ENCODE results near the gene AGAP3. TPM values are rescaled to one million over a fixed set of nuclear protein-coding genes. Genes with fewer than 3 reads are reported as not detected.
A peak's percentile ranks its signal among the peaks of the same experiment; 100 is the strongest.

AGAP3 gene
- total RNA-seq, 2 experiments from 2014 or later = 29.8 to 36.5 TPM

- no peaks in the 10 kb centered on the region for H3K9me3 Mint-ChIP-seq
- CTCF ChIA-PET = interaction anchor here (1.8 to 2.7 kb wide), 2 partner anchors 27 to 56 kb away, joined by 8 to 9 read pairs; partner anchors contain the start of gene ABCB8
- H3K4me1 Mint-ChIP-seq (ENCODE audit: low read depth) = peaks cover 42% of the 10 kb centered on the region
- peaks cover 2% of the 10 kb centered on the region for H3K36me3 Mint-ChIP-seq
- peaks cover 5% of the 10 kb centered on the region for H3K27me3 Mint-ChIP-seq
- POLR2A ChIA-PET = interaction anchor here (1.0 kb wide), 1 partner anchor 23 kb away, joined by 3 read pairs; no protein-coding TSS in a partner anchor
- H3K4me3 Mint-ChIP-seq = peak overlapping the region; percentile 98
- no peak for DNase-seq
- intact Hi-C loops (cut with micrococcal nuclease) = loop anchor here (1.0 kb wide), 1 partner anchor 55 kb away; the partner anchor contains the start of gene ABCB8
- H3K27ac Mint-ChIP-seq = no peak overlapping the region
Observed at GRCh38 chr7:151083824-151084160, 2.5 kb upstream of the AGAP3 start.

DNA sequence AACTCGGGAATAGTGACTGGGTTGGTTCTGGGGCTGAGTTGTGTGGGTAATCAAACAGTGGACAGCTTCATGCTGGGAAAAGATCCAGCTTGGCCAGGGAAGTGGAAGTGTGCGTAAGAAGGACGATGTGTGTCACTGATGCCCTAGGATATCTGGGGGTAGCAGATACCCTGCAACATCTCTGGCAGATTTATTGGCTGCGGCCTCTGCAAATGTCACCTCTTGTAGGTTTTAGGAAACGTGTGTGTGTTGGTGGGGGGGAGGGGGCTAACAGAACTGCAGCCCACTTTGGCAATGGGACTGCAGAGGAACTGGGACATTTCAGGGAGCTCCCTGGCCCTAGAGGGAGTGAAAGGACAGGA is 965 bp upstream of the AGAP3 start:
- H3K27ac Mint-ChIP-seq = no peak overlapping the region
- CTCF ChIA-PET = interaction anchor here (0.8 to 2.7 kb wide), 5 partner anchors 25 to 76 kb away, joined by 3 to 10 read pairs (median 3); no protein-coding TSS in a partner anchor
- POLR2A ChIA-PET = no interaction called here
- H3K4me1 Mint-ChIP-seq (ENCODE audit: low read depth) = peaks cover 38% of the 10 kb centered on the region
- H3K9me3 Mint-ChIP-seq = no peaks in the 10 kb centered on the region
- H3K4me3 Mint-ChIP-seq = peak overlapping the region; percentile 79
- H3K27me3 Mint-ChIP-seq = peaks cover 5% of the 10 kb centered on the region
- intact Hi-C loops (cut with micrococcal nuclease) = no loop called here
- no peak for DNase-seq
- H3K36me3 Mint-ChIP-seq = no peaks in the 10 kb centered on the region

DNA sequence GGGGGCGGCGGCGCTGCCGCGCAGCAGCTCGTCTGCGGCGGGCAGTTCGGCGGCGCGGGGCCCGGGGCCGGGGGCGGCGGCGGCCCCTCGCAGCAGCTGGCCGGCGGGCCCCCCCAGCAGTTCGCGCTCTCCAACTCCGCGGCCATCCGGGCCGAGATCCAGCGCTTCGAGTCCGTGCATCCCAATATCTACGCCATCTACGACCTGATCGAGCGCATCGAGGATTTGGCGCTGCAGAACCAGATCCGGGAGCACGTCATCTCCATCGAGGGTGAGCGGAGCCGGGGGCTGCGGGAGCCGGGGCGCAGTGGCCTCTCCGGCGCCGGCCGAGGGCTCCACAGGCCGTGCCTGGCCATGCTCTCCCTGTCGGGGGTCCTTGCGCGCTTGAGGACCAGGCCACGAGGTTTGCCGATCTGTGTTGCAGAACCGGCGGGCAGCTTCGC is 548 bp downstream of the AGAP3 start:
- peaks cover 5% of the 10 kb centered on the region for H3K27me3 Mint-ChIP-seq
- DNase-seq = peak; percentile 45
- ChIA-PET CTCF (interaction anchor here (1.7 to 3.5 kb wide), 2 partner anchors 24 to 157 kb away, joined by 4 to 15 read pairs; no protein-coding TSS in a partner anchor), POLR2A (interaction anchor here (0.6 kb wide), 1 partner anchor 9 kb away, joined by 3 read pairs; no protein-coding TSS in a partner anchor)
- intact Hi-C loops (cut with micrococcal nuclease) = no loop called here
- peaks cover 42% of the 10 kb centered on the region for H3K4me1 Mint-ChIP-seq (ENCODE audit: low read depth)
- H3K27ac Mint-ChIP-seq = peak overlapping the region; percentile 60
- no peaks in the 10 kb centered on the region for H3K9me3 Mint-ChIP-seq
- peak overlapping the region; percentile 82 for H3K4me3 Mint-ChIP-seq
- H3K36me3 Mint-ChIP-seq = no peaks in the 10 kb centered on the region

- peak; percentile 53 for DNase-seq
Observed at GRCh38 chr7:151087245-151088018, 1.2 kb downstream of the AGAP3 start.

DNA sequence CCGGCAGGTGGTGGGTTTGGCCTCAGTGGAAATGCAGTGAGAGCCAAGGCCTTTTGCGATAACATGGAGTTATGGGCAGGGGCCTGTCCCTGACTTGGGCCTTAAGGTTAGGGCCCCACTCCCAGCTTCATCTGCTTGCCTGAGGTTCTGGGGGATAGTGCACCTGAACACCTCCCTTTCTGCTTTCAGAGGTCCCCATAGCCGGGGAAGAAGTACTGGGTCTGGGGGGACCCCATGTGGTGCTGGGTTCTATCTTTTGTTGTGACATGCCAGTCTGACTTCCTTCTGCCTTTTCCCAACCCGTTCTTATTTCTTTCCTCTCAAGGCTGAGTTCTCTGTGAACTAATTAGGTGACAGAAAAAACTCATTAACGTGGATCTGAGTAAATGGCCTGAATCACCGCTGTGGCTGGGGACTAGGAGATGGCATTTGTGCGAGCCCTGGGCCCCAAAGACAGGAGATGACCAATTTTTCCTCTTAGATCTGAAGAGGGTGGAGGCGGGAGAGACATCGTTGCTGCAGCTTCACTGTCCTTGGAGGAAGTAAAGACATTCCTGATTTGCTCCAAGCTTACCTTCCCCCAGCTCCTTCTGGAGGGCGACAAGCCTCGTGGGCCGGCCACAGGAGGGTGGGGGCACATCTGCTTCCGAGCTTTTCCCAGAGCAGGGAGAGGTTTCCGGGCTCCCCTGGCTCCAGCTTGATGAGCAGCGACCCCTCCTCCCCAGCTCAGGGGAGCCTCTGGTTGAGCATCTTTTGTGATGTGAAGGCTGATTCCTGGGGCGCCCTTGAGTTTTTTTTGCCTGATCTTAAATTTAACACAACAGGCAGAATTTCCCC is 2.0 kb downstream of the AGAP3 start:
- H3K36me3 Mint-ChIP-seq = no peaks in the 10 kb centered on the region
- POLR2A ChIA-PET = interaction anchor here (0.6 to 1.1 kb wide), 2 partner anchors 8 to 321 kb away, joined by 3 to 4 read pairs; no protein-coding TSS in a partner anchor
- intact Hi-C loops (cut with micrococcal nuclease) = no loop called here
- peaks cover 33% of the 10 kb centered on the region for H3K4me1 Mint-ChIP-seq (ENCODE audit: low read depth)
- peak overlapping the region; percentile 13 for H3K27ac Mint-ChIP-seq
- DNase-seq = no peak
- no peaks in the 10 kb centered on the region for H3K9me3 Mint-ChIP-seq
- H3K4me3 Mint-ChIP-seq = peak overlapping the region; percentile 82
- H3K27me3 Mint-ChIP-seq = peaks cover 5% of the 10 kb centered on the region
- CTCF ChIA-PET = interaction anchor here (1.0 to 3.5 kb wide), 6 partner anchors 11 to 156 kb away, joined by 3 to 15 read pairs (median 4); no protein-coding TSS in a partner anchor

More at GRCh38 chr7:151087245-151088018, 1.2 kb downstream of the AGAP3 start:
- Mint-ChIP-seq H3K9me3 (no peaks in the 10 kb centered on the region), H3K27me3 (peaks cover 5% of the 10 kb centered on the region), H3K4me3 (peak overlapping the region; percentile 82), H3K27ac (no peak overlapping the region), H3K4me1 (ENCODE audit: low read depth) (peaks cover 37% of the 10 kb centered on the region), H3K36me3 (no peaks in the 10 kb centered on the region)
- POLR2A ChIA-PET = interaction anchor here (1.1 kb wide), 1 partner anchor 9 kb away, joined by 4 read pairs; no protein-coding TSS in a partner anchor
- intact Hi-C loops (cut with micrococcal nuclease) = no loop called here
- CTCF ChIA-PET = interaction anchor here (1.2 to 3.5 kb wide), 4 partner anchors 24 to 157 kb away, joined by 3 to 15 read pairs (median 6); no protein-coding TSS in a partner anchor

DNA sequence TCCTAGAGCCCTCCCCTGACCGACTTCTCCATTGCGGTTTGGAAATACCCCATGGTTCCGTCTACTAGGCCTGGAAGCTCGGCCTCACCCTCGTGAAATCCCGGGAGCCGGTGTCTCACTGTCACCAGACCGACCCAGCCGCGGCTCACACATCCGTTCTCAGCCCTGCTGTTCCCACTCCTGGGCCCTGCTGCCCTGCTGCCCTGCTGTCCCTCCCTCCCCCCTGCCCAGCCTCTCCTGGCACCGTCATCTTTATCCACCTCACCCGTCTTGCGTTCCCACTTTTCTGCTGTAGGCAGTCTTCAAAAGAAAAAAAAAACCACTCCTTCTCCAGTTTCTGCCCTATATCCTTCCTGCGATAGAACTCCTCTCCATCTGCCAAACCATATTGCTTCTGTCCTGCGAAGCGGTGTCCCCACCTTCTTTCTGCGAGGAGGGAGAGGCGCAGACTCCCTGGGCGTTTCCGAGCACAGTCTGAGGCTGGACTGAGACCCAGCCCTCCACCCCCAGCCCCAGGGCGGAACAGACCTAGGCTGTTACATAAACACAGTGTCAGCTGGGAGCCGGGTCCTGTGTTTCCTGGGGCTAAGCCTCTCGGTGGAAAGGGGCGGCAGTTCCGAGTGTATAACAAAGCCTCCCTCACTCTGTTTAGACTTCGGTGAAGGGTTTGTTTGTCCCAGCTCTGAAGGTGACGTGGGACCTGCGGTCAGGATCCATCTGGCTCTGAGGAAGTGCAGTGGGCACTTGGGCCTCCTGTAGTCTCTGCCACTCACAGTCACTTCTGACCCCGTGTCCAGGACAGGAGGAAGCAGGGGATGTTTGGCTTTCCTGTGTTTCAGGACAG is 2.8 kb downstream of the AGAP3 start:
- Mint-ChIP-seq H3K27me3 (peaks cover 5% of the 10 kb centered on the region), H3K36me3 (no peaks in the 10 kb centered on the region), H3K9me3 (no peaks in the 10 kb centered on the region), H3K27ac (no peak overlapping the region), H3K4me3 (peak overlapping the region; percentile 12), H3K4me1 (ENCODE audit: low read depth) (peaks cover 33% of the 10 kb centered on the region)
- intact Hi-C loops (cut with micrococcal nuclease) = no loop called here
- CTCF ChIA-PET = interaction anchor here (1.0 to 3.5 kb wide), 6 partner anchors 12 to 127 kb away, joined by 3 to 15 read pairs (median 4); no protein-coding TSS in a partner anchor
- DNase-seq = no peak
- POLR2A ChIA-PET = interaction anchor here (0.6 to 1.2 kb wide), 2 partner anchors 8 to 320 kb away, joined by 3 to 5 read pairs; partner anchors contain the start of gene FASTK

DNA sequence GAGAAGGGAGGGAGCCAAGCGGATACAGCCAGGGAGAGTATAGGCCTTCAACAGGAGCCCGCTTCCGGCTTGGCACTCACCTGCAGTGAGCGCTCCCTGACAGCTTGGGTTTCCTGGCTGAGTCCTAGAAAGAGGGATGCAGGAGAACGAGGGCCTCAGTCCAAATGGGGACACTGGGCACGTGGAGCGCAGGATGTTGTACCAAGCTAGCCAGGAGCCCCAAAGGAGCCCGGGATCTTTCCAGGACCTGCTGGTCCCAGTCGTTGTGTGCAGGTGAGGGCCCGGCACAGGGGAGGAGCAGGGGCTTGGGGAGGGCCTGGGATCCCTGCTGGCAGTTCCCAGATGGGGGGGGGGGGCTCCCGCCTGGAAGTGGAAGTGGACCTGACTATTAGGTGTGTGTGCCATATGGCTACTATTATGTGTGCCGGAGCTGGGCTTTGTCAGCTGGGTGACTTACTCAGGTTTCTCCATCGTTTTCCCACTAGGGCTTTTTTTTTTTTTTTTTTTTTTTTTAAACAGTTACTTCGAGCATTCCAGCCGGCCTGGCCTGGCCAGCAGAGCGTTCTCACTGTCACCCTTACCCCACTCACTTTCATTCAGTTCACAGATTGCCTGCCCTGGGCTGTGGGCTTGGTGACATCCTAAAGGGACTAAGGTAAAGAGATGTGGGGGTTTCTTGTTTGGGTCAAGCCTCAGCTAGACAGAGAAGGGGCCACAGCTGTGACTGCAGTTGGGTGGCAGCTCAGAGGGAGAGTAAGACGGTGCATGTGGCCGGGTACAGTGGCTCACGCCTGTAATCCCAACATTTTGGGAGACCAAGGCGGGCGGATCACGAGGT is 3.8 kb downstream of the AGAP3 start:
- Mint-ChIP-seq H3K4me1 (ENCODE audit: low read depth) (peaks cover 28% of the 10 kb centered on the region), H3K9me3 (no peaks in the 10 kb centered on the region), H3K27ac (no peak overlapping the region), H3K4me3 (no peak overlapping the region), H3K27me3 (peaks cover 2% of the 10 kb centered on the region), H3K36me3 (no peaks in the 10 kb centered on the region)
- intact Hi-C loops (cut with micrococcal nuclease) = no loop called here
- DNase-seq = no peak
- CTCF ChIA-PET = interaction anchor here (1.0 to 1.8 kb wide), 5 partner anchors 13 to 81 kb away, joined by 3 to 9 read pairs (median 3); no protein-coding TSS in a partner anchor
- POLR2A ChIA-PET = interaction anchor here (1.2 kb wide), 1 partner anchor 9 kb away, joined by 5 read pairs; the partner anchor contains the start of gene FASTK

- no peak for DNase-seq
- Mint-ChIP-seq H3K27ac (no peak overlapping the region), H3K9me3 (no peaks in the 10 kb centered on the region), H3K27me3 (no peaks in the 10 kb centered on the region), H3K4me3 (no peak overlapping the region), H3K36me3 (no peaks in the 10 kb centered on the region), H3K4me1 (ENCODE audit: low read depth) (peaks cover 26% of the 10 kb centered on the region)
- CTCF ChIA-PET = interaction anchor here (1.0 to 1.6 kb wide), 5 partner anchors 20 to 24 kb away, joined by 3 to 9 read pairs (median 3); no protein-coding TSS in a partner anchor
- intact Hi-C loops (cut with micrococcal nuclease) = loop anchor here (1.0 kb wide), 1 partner anchor 20 kb away; no protein-coding TSS in a partner anchor
- POLR2A ChIA-PET = no interaction called here
Observed at GRCh38 chr7:151091003-151091402, 4.7 kb downstream of the AGAP3 start.

DNA sequence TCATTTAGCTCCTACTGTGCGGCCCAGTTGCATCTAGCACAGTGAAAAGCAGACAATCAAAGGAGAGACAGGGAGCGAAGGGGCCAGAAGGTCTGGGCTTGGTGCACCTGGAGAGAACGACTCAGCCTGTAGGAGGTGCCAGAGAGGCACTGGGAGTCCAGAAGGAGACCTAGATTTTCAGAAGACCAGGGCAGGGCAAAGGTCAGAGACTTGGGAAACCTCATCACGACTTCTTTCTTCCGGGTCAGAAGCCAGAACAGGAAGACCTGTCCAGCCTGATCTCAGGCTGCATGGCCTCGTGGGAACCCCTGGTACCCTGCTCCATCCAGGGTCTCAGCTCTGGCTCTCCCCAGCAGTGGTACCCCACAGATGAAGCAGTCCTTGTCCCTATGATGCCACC is 5.2 kb downstream of the AGAP3 start:
- Mint-ChIP-seq H3K4me3 (no peak overlapping the region), H3K27ac (no peak overlapping the region), H3K9me3 (no peaks in the 10 kb centered on the region), H3K27me3 (no peaks in the 10 kb centered on the region), H3K4me1 (ENCODE audit: low read depth) (peaks cover 28% of the 10 kb centered on the region), H3K36me3 (no peaks in the 10 kb centered on the region)
- ChIA-PET POLR2A (no interaction called here), CTCF (interaction anchor here (1.0 to 1.6 kb wide), 4 partner anchors 19 to 24 kb away, joined by 3 to 5 read pairs (median 3); no protein-coding TSS in a partner anchor)
- intact Hi-C loops (cut with micrococcal nuclease) = loop anchor here (1.0 kb wide), 1 partner anchor 20 kb away; no protein-coding TSS in a partner anchor
- DNase-seq = peak; percentile 53

DNA sequence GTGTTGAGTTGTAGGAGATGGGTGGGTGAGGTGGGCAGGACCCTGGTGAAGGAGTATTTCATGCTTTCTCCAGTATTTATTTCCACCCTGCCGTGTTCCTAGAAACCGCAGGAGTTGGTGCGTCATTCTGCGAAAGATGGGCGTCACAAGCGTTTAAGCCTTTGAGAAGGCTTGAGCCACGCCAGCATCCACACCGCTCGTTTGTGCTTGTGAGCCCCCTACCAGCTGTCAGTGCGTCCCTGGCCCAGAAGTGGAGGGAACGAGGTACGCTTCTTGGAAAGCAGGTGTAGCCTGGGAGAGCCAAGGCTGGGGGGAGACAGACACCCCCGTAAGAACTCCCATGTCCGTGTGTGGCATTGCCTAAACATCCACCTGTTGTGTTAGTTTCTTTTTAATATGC is 5.7 kb downstream of the AGAP3 start:
- peaks cover 28% of the 10 kb centered on the region for H3K4me1 Mint-ChIP-seq (ENCODE audit: low read depth)
- H3K4me3 Mint-ChIP-seq = no peak overlapping the region
- no peaks in the 10 kb centered on the region for H3K27me3 Mint-ChIP-seq
- ChIA-PET CTCF (interaction anchor here (0.5 to 4.4 kb wide), 6 partner anchors 16 to 129 kb away, joined by 3 to 15 read pairs (median 5); no protein-coding TSS in a partner anchor), POLR2A (interaction anchor here (0.6 kb wide), 1 partner anchor 201 kb away, joined by 3 read pairs; no protein-coding TSS in a partner anchor)
- no peak overlapping the region for H3K27ac Mint-ChIP-seq
- no peak for DNase-seq
- H3K36me3 Mint-ChIP-seq = no peaks in the 10 kb centered on the region
- no peaks in the 10 kb centered on the region for H3K9me3 Mint-ChIP-seq
- intact Hi-C loops (cut with micrococcal nuclease) = loop anchor here (1.0 kb wide), 1 partner anchor 19 kb away; no protein-coding TSS in a partner anchor
